AML-193 (cell line): ENCODE results near the gene NPR3.

Experiments
- DNase-seq, 2 experiments: peaks; one replicate each; lab custom pipeline; 2025; lab: John Stamatoyannopoulos, UW

NPR3 gene

GRCh38 chr5:32808783-32809182 is 97.7 kb downstream of the NPR3 start:
- no peak for DNase-seq

DNA sequence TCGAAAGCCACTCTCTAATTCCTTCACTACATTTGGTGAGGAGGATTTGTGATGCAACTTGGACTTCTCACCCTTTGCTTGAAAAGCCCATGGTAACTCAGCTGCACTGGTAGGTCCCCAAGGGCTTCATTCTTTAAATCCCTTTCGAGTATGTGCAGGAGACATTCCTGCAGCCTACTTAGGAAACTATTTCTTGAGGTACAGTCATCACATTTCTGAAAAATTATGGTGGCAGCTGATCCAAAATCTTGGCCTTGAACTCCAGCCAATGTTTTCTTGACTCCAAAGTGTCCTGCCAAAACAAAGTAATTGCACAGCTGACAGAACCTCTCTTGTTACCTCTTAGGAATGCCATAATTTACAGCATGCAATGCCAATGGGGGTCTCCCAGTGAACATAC is 99.7 kb downstream of the NPR3 start:
- no peak for DNase-seq

GRCh38 chr5:32812399-32812798 is 101.3 kb downstream of the NPR3 start:
- no peak for DNase-seq

DNA sequence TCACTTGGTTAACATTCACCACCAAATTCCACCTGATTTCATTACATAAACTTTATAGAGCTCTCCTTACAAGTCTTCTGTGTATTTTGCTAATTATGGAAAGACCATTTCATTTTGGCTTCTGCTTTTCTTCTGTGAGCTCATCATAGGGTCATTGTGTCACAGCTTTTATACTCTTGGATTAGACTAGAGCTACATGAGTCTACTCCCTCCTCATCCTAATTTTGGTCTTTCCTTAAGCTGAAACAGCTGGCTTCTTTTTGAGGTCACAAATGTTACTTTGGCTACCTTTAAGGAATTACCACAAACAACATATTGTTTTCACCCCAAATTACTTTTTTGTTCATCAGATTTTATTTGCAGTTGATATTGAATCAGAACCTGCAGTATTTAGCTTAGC is 103.0 kb downstream of the NPR3 start:
- DNase-seq = no peak

DNA sequence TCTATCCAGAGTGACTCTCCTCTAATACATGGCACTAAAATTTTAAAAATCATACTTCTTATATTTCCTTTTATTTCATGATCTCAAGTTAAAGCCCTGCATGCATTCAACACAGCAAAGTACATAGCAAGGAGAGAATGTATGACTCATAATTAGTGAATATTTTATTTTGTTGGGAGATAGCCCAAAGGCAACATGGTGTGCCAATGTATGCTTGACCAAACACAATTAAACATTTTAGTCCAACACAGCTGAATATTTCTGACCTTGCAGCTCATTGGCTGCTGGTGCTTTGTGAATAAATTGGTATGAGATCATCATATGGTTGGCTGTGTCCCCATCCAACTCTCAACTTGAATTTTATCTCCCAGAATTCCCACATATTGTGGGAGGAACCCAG is 103.5 kb downstream of the NPR3 start:
- DNase-seq = no peak

DNA sequence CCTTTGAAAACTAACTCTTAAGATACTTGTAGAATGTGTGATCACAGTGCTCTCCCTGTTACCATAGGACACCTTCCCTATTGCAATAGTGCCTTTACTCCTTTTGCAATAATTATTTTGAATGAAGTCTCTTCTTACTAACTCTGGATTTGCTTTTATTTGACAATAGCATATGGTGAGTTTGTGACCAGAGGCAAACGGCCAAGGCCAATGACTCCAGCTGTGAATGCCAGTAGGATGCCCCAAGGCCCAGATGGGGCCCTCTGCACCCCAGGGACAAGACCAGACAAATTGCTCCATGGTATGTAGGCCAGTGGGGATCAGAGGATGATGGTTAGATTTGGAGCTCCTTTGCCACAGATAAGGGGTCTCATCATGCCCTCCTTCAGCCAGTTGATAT is 116.9 kb downstream of the NPR3 start:
- DNase-seq = no peak

DNA sequence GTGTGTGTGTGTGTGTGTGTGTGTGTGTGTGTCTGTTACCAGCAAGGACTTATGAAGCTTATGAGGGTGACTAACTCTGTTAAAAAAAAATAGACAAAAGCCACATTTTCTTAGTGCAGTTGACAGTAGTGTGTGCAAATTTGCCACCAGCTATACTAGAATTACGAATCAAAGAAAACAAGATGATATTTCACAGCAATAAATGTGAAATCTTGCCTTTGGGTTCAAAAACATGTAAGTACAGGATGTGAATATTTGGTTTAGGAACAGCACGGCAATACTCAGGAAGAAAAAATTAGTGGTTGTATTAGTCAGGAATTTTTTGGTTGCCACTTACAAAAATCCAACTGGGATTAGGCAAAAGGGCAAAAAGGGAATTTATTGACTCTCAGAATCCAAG is 117.4 kb downstream of the NPR3 start:
- DNase-seq = no peak

- no peak for DNase-seq
These were observed 120.5 kb downstream of the NPR3 start for GRCh38 chr5:32831624-32832023.

DNA sequence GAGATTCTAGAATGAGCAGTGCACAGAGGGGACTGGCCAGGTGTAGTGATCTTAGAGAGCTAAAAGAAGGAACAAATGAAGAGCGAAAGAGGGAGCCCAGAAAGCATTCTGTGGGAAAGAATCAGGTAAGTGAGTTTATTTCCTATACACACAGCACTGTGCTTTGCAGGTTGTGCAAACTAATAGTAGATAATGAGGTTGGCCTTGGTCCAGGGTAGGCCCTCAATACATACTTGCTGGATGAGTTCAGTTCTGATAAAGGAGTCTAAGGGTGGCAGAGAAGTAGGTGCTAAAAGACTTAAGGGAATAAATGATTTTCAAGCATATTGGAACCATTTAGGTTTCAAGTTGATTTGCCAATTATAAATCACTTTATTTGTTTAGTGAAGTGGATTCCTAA is 122.0 kb downstream of the NPR3 start:
- DNase-seq = no peak

GRCh38 chr5:32833663-32834062 is 122.5 kb downstream of the NPR3 start:
- DNase-seq = no peak

- no peak for DNase-seq
These were observed 123.1 kb downstream of the NPR3 start for GRCh38 chr5:32834251-32834650.

- no peak for DNase-seq
These were observed 125.1 kb downstream of the NPR3 start for GRCh38 chr5:32836176-32836575.

GRCh38 chr5:32837211-32837610 is 126.1 kb downstream of the NPR3 start:
- DNase-seq = no peak

- no peak for DNase-seq
These were observed 128.0 kb downstream of the NPR3 start for GRCh38 chr5:32839106-32839505.

- no peak for DNase-seq
These were observed 129.5 kb downstream of the NPR3 start for GRCh38 chr5:32840606-32841005.
